ENCODE measurements around the gene NEGR1.

NEGR1 gene

DNA sequence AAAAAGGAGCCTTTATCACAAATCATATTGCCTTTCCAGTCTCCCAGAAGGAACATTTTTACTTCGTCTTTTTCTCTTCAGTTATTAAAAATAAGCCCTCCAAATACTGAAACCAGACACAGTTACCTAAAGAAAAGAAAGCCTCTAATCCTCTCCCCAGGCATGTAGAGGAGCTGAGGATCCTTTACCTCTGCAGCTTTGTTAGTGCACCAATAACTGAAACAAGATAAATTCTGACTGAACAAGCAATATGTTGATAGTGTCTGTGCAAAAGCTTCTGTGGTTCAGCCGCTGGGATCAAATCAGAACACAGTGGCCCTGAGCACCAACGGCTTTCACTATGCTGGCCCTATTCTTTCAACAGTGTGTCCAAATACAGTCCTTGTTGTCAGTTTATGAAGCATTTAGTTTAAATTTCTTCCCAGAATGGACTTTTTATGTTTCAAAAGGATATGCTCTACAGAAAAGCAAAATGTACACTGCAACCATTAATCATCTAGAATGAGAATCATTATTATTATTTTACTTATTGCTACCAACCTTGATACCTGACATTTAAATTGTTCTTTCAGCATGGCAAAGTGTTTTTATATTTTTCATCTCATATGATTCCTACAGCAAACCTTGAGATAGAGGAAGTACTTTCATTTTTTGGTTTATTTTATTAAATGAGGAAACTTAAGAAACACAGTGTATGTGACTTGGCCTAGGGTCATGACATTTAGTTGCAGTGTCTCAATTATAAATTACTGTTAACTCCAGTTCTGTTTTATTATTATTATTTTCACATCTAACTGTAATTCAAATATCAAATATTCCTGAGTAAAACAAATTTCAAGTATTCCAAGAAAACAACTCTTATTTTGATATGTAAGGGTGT lies 217.9 kb downstream of the NEGR1 start:
- H3K27me3 Mint-ChIP-seq = no peaks in the 10 kb centered on the region

GRCh38 chr1:72063364-72064044 lies 218.8 kb downstream of the NEGR1 start:
- Mint-ChIP-seq H3K27ac (no peak overlapping the region), H3K9me3 (no peaks in the 10 kb centered on the region), H3K4me3 (no peak overlapping the region), H3K27me3 (no peaks in the 10 kb centered on the region), H3K4me1 (ENCODE audit: low read depth) (peaks cover 9% of the 10 kb centered on the region), H3K36me3 (ENCODE audit: low read depth) (no peaks in the 10 kb centered on the region)
- intact Hi-C loops (cut with micrococcal nuclease) = no loop called here

More for the DNA sequence above, 217.9 kb downstream of the NEGR1 start:
- intact Hi-C loops (cut with micrococcal nuclease) = no loop called here
- Mint-ChIP-seq H3K9me3 (no peaks in the 10 kb centered on the region), H3K4me3 (no peak overlapping the region), H3K4me1 (ENCODE audit: low read depth) (peaks cover 9% of the 10 kb centered on the region), H3K27ac (no peak overlapping the region), H3K36me3 (ENCODE audit: low read depth) (no peaks in the 10 kb centered on the region)

- Mint-ChIP-seq H3K4me3 (no peak overlapping the region), H3K27ac (no peak overlapping the region), H3K4me1 (ENCODE audit: low read depth) (peaks cover 9% of the 10 kb centered on the region), H3K9me3 (no peaks in the 10 kb centered on the region), H3K27me3 (no peaks in the 10 kb centered on the region), H3K36me3 (ENCODE audit: low read depth) (no peaks in the 10 kb centered on the region)
- intact Hi-C loops (cut with micrococcal nuclease) = no loop called here
Measured at GRCh38 chr1:72062584-72062983, 219.8 kb downstream of the NEGR1 start.

- no peak overlapping the region for H3K27ac Mint-ChIP-seq
- no peaks in the 10 kb centered on the region for H3K27me3 Mint-ChIP-seq
- intact Hi-C loops (cut with micrococcal nuclease) = no loop called here
- H3K4me3 Mint-ChIP-seq = no peak overlapping the region
- no peaks in the 10 kb centered on the region for H3K36me3 Mint-ChIP-seq (ENCODE audit: low read depth)
- H3K4me1 Mint-ChIP-seq (ENCODE audit: low read depth) = peaks cover 9% of the 10 kb centered on the region
- H3K9me3 Mint-ChIP-seq = no peaks in the 10 kb centered on the region
Measured at GRCh38 chr1:72060466-72061245, 221.7 kb downstream of the NEGR1 start.

- intact Hi-C loops (cut with micrococcal nuclease) = no loop called here
- Mint-ChIP-seq H3K4me3 (no peak overlapping the region), H3K36me3 (ENCODE audit: low read depth) (no peaks in the 10 kb centered on the region), H3K9me3 (no peaks in the 10 kb centered on the region), H3K27me3 (no peaks in the 10 kb centered on the region), H3K4me1 (ENCODE audit: low read depth) (no peaks in the 10 kb centered on the region), H3K27ac (no peak overlapping the region)
Measured at GRCh38 chr1:72056516-72056915, 225.8 kb downstream of the NEGR1 start.

- intact Hi-C loops (cut with micrococcal nuclease) = no loop called here
- Mint-ChIP-seq H3K27me3 (no peaks in the 10 kb centered on the region), H3K4me1 (ENCODE audit: low read depth) (peaks cover 6% of the 10 kb centered on the region), H3K9me3 (no peaks in the 10 kb centered on the region), H3K36me3 (ENCODE audit: low read depth) (no peaks in the 10 kb centered on the region), H3K4me3 (no peak overlapping the region), H3K27ac (no peak overlapping the region)
Measured at GRCh38 chr1:72051538-72051937, 230.8 kb downstream of the NEGR1 start.

- H3K9me3 Mint-ChIP-seq = no peaks in the 10 kb centered on the region
- H3K36me3 Mint-ChIP-seq (ENCODE audit: low read depth) = no peaks in the 10 kb centered on the region
- no peak overlapping the region for H3K27ac Mint-ChIP-seq
- H3K4me3 Mint-ChIP-seq = no peak overlapping the region
- H3K27me3 Mint-ChIP-seq = no peaks in the 10 kb centered on the region
- intact Hi-C loops (cut with micrococcal nuclease) = no loop called here
- peaks cover 6% of the 10 kb centered on the region for H3K4me1 Mint-ChIP-seq (ENCODE audit: low read depth)
Measured at GRCh38 chr1:72050551-72050950, 231.8 kb downstream of the NEGR1 start.

GRCh38 chr1:72037745-72038343 lies 244.5 kb downstream of the NEGR1 start:
- intact Hi-C loops (cut with micrococcal nuclease) = loop anchor here (1.0 to 5.0 kb wide), 3 partner anchors 450 to 946 kb away; no protein-coding TSS in a partner anchor
- no peaks in the 10 kb centered on the region for H3K36me3 Mint-ChIP-seq (ENCODE audit: low read depth)
- no peaks in the 10 kb centered on the region for H3K4me1 Mint-ChIP-seq (ENCODE audit: low read depth)
- H3K4me3 Mint-ChIP-seq = no peak overlapping the region
- H3K27ac Mint-ChIP-seq = no peak overlapping the region
- no peaks in the 10 kb centered on the region for H3K9me3 Mint-ChIP-seq
- H3K27me3 Mint-ChIP-seq = no peaks in the 10 kb centered on the region

- Mint-ChIP-seq H3K27me3 (no peaks in the 10 kb centered on the region), H3K27ac (no peak overlapping the region), H3K4me1 (ENCODE audit: low read depth) (no peaks in the 10 kb centered on the region), H3K9me3 (no peaks in the 10 kb centered on the region), H3K4me3 (no peak overlapping the region), H3K36me3 (ENCODE audit: low read depth) (no peaks in the 10 kb centered on the region)
- intact Hi-C loops (cut with micrococcal nuclease) = loop anchor here (5.0 kb wide), 1 partner anchor 943 kb away; no protein-coding TSS in a partner anchor
Measured at GRCh38 chr1:72034827-72035226, 247.5 kb downstream of the NEGR1 start.

DNA sequence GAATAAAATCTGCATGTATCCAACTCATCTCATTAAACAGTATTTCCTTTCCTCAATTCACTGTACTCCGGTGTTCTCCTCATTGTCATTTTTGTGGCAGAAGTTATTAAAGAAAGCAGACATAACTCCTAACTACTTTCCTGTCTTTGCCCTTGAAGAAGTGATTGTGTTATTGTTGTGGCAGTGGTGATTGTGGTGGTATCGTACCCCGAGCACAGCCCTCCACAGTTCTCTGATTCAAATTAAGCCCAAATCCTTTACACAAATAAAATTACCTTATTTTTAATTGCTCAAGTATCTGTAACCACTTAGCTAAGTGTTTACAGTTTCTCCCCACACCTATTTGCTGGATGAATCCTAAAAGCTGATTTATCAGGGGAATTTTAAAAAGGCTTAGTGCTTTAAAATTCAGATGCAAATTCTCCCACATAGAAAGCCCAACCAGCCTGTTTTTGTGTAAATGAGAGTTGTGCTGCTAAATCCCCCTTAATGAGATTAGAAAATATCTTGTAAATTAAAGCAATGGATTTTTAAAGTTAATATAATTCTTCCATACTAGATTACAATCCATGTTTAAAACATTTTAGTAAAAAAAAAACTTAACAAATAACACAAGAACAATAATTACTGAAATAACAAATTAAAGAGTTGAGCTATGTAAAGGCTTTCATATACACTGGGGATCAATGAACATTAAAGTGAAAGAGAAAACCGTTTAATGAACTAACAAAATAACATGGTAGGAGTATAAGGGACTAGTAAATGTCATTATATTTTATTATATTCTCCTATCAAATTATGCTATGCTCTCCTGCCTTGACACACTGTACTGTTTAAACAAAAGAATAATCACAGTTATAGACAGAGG lies 259.0 kb downstream of the NEGR1 start:
- H3K27ac Mint-ChIP-seq = no peak overlapping the region
- H3K27me3 Mint-ChIP-seq = no peaks in the 10 kb centered on the region
- H3K36me3 Mint-ChIP-seq (ENCODE audit: low read depth) = no peaks in the 10 kb centered on the region
- H3K9me3 Mint-ChIP-seq = peaks cover 18% of the 10 kb centered on the region
- intact Hi-C loops (cut with micrococcal nuclease) = no loop called here
- H3K4me1 Mint-ChIP-seq (ENCODE audit: low read depth) = no peaks in the 10 kb centered on the region
- H3K4me3 Mint-ChIP-seq = no peak overlapping the region

GRCh38 chr1:72018562-72018961 lies 263.8 kb downstream of the NEGR1 start:
- Mint-ChIP-seq H3K36me3 (ENCODE audit: low read depth) (no peaks in the 10 kb centered on the region), H3K27me3 (no peaks in the 10 kb centered on the region), H3K27ac (no peak overlapping the region), H3K4me1 (ENCODE audit: low read depth) (no peaks in the 10 kb centered on the region), H3K9me3 (no peaks in the 10 kb centered on the region), H3K4me3 (no peak overlapping the region)
- intact Hi-C loops (cut with micrococcal nuclease) = no loop called here

DNA sequence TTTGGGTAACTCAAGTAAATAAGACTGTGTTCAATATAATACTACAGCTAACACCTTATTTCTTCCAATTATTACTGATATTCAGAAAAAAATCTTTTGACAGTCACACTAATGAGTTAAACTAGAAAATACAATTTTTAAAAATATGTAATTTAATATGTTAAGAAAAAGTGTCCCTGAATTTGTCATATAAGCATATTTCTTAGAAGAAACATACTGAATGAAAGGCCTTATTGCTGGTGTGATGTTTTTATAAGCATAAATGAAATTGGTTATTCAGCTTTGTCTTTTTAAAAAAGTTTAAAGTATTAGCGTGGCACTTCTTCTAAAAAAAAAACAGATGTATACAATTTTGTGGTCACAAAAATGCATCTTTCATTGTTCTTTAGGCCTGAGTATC lies 267.3 kb downstream of the NEGR1 start:
- intact Hi-C loops (cut with micrococcal nuclease) = no loop called here
- H3K4me3 Mint-ChIP-seq = no peak overlapping the region
- H3K27me3 Mint-ChIP-seq = no peaks in the 10 kb centered on the region
- H3K9me3 Mint-ChIP-seq = no peaks in the 10 kb centered on the region
- H3K36me3 Mint-ChIP-seq (ENCODE audit: low read depth) = no peaks in the 10 kb centered on the region
- H3K4me1 Mint-ChIP-seq (ENCODE audit: low read depth) = peaks cover 3% of the 10 kb centered on the region
- H3K27ac Mint-ChIP-seq = no peak overlapping the region

DNA sequence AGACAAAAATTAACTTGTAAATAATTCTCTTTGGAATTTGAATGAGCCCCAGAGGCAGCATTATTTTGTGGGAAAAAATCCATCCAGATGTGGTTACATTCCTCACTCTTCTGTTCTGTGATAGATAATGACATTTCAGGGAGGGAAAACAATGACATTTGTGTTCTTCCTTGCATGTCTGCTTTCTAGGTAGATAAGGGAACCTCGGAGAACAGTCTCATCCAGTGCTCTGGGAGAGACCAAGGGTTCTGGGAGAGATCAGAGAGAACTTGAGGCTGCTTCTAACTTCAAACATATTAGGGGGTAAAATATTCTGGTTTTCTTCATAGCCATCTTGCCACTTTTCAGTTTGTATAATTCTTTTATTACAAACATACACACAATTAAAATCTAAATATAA lies 269.2 kb downstream of the NEGR1 start:
- H3K36me3 Mint-ChIP-seq (ENCODE audit: low read depth) = no peaks in the 10 kb centered on the region
- no peaks in the 10 kb centered on the region for H3K9me3 Mint-ChIP-seq
- H3K4me3 Mint-ChIP-seq = no peak overlapping the region
- intact Hi-C loops (cut with micrococcal nuclease) = no loop called here
- H3K27ac Mint-ChIP-seq = no peak overlapping the region
- H3K4me1 Mint-ChIP-seq (ENCODE audit: low read depth) = peaks cover 5% of the 10 kb centered on the region
- H3K27me3 Mint-ChIP-seq = no peaks in the 10 kb centered on the region
